NT2/D1 (cell line): Measurements from ENCODE around the gene SDK1.

ENCODE experiments used
- DNase-seq: peaks from one replicate; pipeline ENCODE4 v3.0.0-alpha.2; 2011; ENCODE audit warnings: low read depth, low spot score
- H3K27me3 ChIP-seq: 2 replicates; pipeline ENCODE4 v1.6.0; 2011; ENCODE audit warnings: mild to moderate bottlenecking; ENCODE audit not compliant: insufficient read length, insufficient read depth
- H3K36me3 ChIP-seq: 2 replicates; pipeline ENCODE4 v1.6.1; 2011; ENCODE audit warnings: mild to moderate bottlenecking, low read length, mixed read lengths; ENCODE audit not compliant: insufficient read depth, insufficient read length
- H3K4me1 ChIP-seq: 2 replicates; pipeline ENCODE4 v1.5.1; 2011; ENCODE audit not compliant: insufficient read depth, insufficient read length
- H3K4me3 ChIP-seq: 2 replicates; pipeline ENCODE4 v1.5.1; 2011; ENCODE audit warnings: low read depth; ENCODE audit not compliant: insufficient read length
- H3K9ac ChIP-seq: 2 replicates; pipeline ENCODE4 v1.6.0; 2011; ENCODE audit warnings: low read depth; ENCODE audit not compliant: insufficient read length
- H3K9me3 ChIP-seq: 2 replicates; pipeline ENCODE4 v1.5.1; 2011; ENCODE audit warnings: mild to moderate bottlenecking, low read length; ENCODE audit not compliant: insufficient read depth
- SUZ12 ChIP-seq: IDR thresholded peaks from 2 replicates; pipeline ENCODE4 v1.6.1; 2011; ENCODE audit not compliant: insufficient read length, insufficient read depth; ENCODE audit errors: extremely low read depth
- YY1 ChIP-seq: IDR thresholded peaks from 2 replicates; pipeline ENCODE4 v1.6.1; 2011; ENCODE audit not compliant: insufficient read length, insufficient read depth
- ZNF274 ChIP-seq: IDR thresholded peaks from 2 replicates; pipeline ENCODE4 v1.6.1; 2011; ENCODE audit warnings: mild to moderate bottlenecking, low read depth, low read length

The SDK1 gene

DNA sequence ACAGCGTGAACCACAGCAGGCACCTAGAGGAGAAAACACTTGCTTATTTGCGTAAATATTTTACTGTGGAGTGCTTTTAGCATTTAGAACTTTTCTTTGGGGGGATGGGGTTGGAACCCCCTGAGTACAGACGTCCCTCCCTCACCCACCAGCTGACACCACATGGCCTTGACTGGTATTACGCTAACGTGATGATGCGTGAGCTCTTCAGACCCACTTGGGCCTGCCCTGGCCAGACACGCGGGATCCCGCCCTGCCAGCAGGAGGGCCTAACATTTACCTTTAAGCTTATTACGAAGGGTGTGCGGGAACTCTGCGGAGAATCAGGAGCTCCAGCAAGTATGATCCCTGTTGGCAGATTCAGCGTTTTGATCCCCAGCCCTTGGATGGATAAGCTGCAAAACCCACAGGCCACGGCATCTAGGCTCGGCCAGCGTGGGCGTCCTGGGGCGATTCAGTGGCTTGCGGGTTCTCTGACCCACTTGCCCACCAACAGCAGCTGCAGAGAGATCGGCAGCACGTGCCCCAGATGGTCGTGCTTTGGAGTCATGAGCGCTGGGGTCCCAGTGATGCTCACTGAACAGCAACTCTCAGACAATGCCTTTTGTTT is 835.6 kb downstream of the SDK1 start:
- Histone ChIP-seq H3K9me3 (no peaks in the 10 kb centered on the region), H3K4me3 (no peak overlapping the region), H3K36me3 (no peaks in the 10 kb centered on the region), H3K27me3 (no peaks in the 10 kb centered on the region), H3K9ac (no peak overlapping the region), H3K4me1 (peaks cover 14% of the 10 kb centered on the region)
- TF ChIP-seq YY1 (no peak), ZNF274 (no peak), SUZ12 (no peak)
- no peak for DNase-seq

GRCh38 chr7:4137552-4137951 is 836.5 kb downstream of the SDK1 start:
- H3K27me3 ChIP-seq = no peaks in the 10 kb centered on the region
- H3K36me3 ChIP-seq = no peaks in the 10 kb centered on the region
- no peaks in the 10 kb centered on the region for H3K9me3 ChIP-seq
- no peak overlapping the region for H3K9ac ChIP-seq
- H3K4me3 ChIP-seq = no peak overlapping the region
- DNase-seq = no peak
- TF ChIP-seq YY1 (no peak), SUZ12 (no peak), ZNF274 (no peak)
- peaks cover 14% of the 10 kb centered on the region for H3K4me1 ChIP-seq

DNA sequence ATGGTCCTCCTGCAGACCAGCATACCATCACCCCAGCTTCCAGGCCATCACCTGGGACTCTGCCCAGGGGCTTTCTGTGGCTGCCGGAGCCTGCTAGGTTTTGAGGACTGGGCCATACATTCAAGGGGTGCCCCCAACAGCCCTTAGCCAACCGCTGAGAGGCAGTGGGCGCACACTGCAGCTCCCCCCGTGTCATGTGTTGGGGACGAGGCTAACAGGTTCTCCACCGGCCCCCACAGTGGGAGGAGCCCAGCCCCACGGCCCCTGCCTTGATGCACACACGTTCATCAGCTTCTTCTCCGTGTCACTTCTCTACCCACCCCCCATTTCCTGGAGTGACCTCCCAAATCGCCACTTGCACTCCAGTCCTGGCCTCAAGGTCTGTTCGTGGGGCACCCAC is 837.8 kb downstream of the SDK1 start:
- Histone ChIP-seq H3K9ac (no peak overlapping the region), H3K36me3 (no peaks in the 10 kb centered on the region), H3K4me1 (peaks cover 14% of the 10 kb centered on the region), H3K27me3 (no peaks in the 10 kb centered on the region), H3K4me3 (no peak overlapping the region), H3K9me3 (no peaks in the 10 kb centered on the region)
- no peak for TF ChIP-seq YY1
- no peak for TF ChIP-seq SUZ12
- TF ChIP-seq ZNF274 = no peak
- no peak for DNase-seq

- no peak for TF ChIP-seq SUZ12
- TF ChIP-seq ZNF274 = no peak
- no peak for TF ChIP-seq YY1
- Histone ChIP-seq H3K4me3 (no peak overlapping the region), H3K27me3 (no peaks in the 10 kb centered on the region), H3K36me3 (no peaks in the 10 kb centered on the region), H3K9me3 (no peaks in the 10 kb centered on the region), H3K4me1 (peaks cover 14% of the 10 kb centered on the region), H3K9ac (no peak overlapping the region)
- DNase-seq = no peak
Measured at GRCh38 chr7:4139656-4140625, 838.9 kb downstream of the SDK1 start.

- Histone ChIP-seq H3K9ac (no peak overlapping the region), H3K36me3 (no peaks in the 10 kb centered on the region), H3K9me3 (no peaks in the 10 kb centered on the region), H3K27me3 (no peaks in the 10 kb centered on the region), H3K4me1 (peaks cover 10% of the 10 kb centered on the region), H3K4me3 (no peak overlapping the region)
- no peak for DNase-seq
- no peak for TF ChIP-seq YY1
- no peak for TF ChIP-seq SUZ12
- no peak for TF ChIP-seq ZNF274
Measured at GRCh38 chr7:4140933-4141332, 839.9 kb downstream of the SDK1 start.

GRCh38 chr7:4143006-4143405 is 842.0 kb downstream of the SDK1 start:
- H3K36me3 ChIP-seq = no peaks in the 10 kb centered on the region
- TF ChIP-seq YY1 (no peak), SUZ12 (no peak), ZNF274 (no peak)
- peaks cover 7% of the 10 kb centered on the region for H3K4me1 ChIP-seq
- no peak for DNase-seq
- H3K27me3 ChIP-seq = no peaks in the 10 kb centered on the region
- H3K9me3 ChIP-seq = no peaks in the 10 kb centered on the region
- no peak overlapping the region for H3K4me3 ChIP-seq
- H3K9ac ChIP-seq = no peak overlapping the region

GRCh38 chr7:4143511-4144171 is 842.6 kb downstream of the SDK1 start:
- Histone ChIP-seq H3K36me3 (no peaks in the 10 kb centered on the region), H3K4me3 (no peak overlapping the region), H3K4me1 (peaks cover 7% of the 10 kb centered on the region), H3K9ac (no peak overlapping the region), H3K27me3 (no peaks in the 10 kb centered on the region), H3K9me3 (no peaks in the 10 kb centered on the region)
- DNase-seq = no peak
- TF ChIP-seq YY1 (no peak), ZNF274 (no peak), SUZ12 (no peak)
